HG02642 (cell line): ENCODE results near the gene RTF1.
"Not testable (repeated sequence)": the region's sequence is repeated elsewhere in the genome, so short reads cannot be mapped to it uniquely, and the experiment has no call there.

Experiments used
- ATAC-seq: cut with Tn5 transposase; IDR thresholded peaks from one replicate; pipeline ENCODE4 v1.9.1; 2021; ENCODE audit warnings: mild to moderate bottlenecking; ENCODE audit not compliant: unreplicated experiment, poor library complexity

Gene RTF1

DNA sequence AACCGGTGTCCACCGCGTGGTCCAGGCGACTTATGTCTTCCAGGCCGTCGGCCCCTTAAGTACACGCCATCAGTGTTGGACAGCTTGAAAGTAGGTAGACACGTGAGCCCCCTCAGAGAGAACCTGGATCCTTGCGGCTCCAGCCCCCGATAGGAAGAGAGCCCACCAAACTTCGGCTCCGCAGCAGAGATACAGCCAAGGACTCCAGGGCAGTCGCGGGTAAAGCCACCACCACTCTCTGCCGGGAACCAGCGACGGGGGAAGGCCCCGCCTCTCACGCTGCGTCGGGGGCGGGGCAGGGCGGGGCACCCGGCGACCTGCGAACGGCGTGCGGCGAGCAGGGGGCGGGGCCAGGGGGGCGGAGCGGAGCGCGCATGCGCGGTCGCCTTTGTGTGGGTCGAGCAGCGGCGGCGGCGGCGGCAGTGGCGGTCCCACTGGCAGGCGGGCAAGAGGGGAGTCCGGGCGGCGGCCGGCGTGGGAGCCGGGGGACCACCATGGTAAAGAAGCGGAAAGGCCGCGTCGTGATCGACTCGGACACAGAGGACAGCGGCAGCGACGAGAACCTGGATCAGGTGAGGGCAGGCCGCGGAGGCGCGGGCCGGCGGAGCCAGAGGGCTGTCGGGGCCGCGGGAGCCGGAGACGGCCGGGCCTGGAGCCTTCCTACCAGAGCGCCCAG is at the start of gene RTF1:
Gene RTF1 (plus strand): TSS at position 354 of the 676 bp plus-strand sequence. CDS start 21 bp downstream, at position 375.
- peak; percentile 86 for ATAC-seq

DNA sequence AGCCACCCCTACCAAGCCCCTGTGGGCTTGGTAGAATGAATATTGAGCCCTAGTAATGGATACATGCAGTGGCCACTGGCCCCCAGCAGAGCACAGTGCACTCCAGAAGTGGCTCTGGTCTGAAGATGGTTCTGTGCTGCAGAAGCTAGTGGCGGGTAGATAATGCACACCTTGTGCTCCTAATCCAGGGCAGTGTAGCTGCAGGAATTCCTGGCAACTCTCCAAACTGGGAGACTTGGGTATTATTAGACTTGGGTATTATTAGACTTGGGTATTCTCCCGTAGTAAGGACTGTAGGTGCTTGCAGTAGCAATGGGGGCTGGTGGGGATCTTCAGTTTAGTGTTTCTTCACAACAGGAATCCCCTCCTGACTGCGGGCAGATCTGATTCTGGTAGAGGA is 49.5 kb upstream of the RTF1 start:
- no peak for ATAC-seq

DNA sequence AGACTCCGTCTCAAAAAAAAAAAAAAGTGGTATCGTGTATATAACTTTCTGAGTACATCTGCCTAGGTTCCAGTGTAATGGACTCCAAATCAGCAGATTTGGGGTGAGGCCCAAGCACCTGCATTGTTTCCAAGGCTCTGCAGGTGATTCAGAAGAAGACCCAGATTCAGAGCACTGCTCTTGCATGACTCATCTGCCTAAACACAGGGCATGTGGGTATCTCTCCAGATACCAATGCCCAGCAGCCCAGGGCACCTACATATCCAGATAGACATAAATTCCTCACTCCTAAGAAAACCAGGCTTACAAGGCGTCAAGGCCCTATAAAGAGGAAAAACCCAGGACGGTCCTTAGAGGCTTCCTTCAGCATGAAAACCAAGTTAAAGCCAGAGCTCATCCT is 38.9 kb upstream of the RTF1 start:
- no peak for ATAC-seq

DNA sequence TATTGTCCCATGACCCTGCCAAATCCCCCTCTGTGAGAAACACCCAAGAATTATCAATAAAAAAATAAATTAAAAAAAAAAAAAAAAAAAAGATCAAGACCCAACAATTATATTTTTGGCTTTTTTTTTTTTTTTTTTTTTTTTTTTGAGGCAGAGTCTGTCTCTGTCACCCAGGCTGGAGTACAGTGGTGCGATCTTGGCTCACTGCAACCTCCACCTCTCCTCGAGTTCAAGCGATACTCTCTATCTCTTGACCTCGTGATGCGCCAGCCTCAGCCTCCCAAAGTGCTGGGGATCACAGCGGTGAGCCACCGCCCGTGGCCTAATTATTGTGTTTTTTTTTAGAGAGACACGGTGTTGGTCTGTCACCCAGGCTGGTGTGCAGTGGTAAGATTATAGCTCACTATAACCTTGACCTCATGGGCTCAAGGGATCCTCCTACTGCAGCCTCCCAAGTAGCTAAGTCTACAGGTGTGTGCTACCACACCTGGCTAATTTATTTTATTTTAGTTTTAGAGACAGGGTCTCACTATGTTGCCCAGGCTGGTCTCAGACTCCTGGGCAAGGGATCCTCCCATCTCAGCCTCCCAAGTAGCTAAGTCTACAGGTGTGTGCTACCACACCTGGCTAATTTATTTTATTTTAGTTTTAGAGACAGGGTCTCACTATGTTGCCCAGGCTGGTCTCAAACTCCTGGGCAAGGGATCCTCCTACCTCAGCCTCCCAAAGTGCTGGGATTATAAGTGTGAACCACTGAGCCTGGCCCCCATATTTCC is 32.7 kb upstream of the RTF1 start:
- not testable (repeated sequence) for ATAC-seq

DNA sequence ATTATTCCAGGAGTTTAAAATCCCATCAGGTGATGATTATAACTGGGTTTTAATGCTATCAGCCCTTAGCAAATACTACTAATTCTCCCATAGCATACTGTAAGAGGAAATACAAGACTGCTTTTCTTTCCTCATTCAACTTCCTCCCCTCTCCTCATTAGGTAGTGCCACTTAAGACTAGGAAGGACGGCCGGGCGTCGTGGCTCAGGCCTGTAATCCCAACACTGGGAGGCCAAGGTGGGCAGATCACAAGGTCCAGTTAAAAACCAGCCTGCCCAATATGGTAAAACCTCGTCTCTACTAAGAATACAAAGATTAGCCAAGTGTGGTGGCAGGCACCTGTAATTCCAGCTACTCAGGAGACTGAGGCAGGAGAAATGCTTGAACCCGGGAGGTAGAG is 29.2 kb upstream of the RTF1 start:
- ATAC-seq: no peak

DNA sequence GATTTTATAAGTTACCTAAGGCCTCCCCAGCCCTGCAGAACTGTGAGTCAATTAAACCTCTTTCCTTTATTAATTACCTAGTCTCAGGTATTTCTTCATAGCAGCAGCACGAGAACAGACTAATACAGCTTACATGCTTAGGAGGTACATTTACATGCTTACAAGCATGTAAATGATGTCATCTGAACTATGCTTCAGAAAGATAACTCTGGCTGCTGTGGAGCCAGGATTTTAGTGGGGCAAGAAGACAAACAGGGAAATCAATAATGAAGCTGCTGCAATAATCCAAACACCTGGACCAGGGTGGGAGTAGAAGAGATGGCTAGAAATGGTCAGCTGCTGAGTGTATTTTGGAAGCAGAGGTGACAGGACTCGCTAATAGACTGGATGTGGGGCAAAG is 24.2 kb upstream of the RTF1 start:
- no peak for ATAC-seq

DNA sequence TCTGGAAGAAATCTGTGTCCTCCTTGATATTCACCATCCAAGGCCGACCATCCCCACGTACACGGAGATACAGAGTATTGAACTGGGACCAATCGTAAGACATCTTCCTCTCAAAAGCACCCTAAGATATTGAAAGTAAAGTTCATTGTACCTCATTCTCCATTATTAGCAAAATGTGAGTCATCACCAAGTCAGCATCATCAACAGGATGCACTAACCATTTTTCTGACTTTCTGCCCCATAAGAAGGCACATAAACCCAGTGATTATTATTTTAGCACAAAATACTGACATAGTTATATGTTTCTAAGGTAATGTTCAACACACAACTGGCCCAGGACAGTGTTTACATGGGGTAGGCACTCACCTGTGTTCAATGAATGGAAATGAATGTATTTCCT is 22.0 kb upstream of the RTF1 start:
- no peak for ATAC-seq

DNA sequence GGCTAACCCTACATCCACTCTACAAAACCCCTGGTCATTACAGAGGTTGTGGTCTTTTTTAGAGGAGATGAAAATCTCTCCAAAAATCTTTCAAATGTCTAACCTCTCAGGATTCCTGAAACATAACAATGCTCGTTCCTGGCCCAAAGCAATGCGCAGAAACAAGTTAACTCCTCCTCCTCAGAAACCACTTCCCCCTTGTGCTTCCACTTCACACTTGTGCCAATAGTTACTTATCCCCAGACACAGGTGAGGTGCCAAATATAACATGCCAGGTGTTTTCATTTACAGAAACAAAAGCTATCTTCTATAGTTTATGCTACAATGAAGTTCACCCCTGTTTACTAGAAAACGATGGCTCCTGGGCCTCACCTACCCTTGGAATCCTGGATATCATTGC is 20.8 kb upstream of the RTF1 start:
- no peak for ATAC-seq

DNA sequence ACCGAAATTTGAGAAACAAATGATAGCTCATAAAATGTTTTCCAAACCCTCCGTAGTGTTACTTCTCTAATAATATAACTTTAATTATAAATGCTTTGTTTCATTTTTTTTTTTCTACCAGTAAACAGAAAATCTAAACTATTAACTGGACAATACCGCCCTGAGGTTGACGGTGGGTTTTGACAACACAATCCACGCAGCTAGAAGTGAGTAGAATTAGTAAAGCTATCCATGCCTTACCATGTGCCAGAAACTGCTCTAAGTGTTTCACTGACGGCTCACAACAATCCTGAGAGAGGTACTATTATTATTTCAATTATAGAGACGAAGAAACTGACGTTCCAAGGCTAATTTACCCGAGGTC is 15.0 kb upstream of the RTF1 start:
- ATAC-seq: no peak

DNA sequence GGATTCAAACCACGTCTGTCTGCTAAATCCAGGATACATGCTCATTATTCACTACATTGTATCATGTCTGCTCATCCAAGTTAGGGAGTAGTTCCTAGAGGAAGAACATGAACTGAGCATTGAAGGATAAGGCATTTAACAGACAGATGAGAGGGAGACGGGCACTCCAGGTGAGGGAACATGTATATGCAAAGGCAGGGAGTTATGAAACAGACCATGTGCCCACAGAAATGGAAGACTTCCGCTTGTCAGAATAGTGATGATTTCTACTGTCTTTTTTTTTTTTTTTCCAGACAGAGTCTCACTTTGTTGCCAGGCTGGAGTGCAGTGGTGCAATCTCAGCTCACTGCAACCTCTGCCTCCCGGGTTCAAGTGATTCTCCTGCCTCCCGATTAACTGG is 9.6 kb upstream of the RTF1 start:
- no peak for ATAC-seq

DNA sequence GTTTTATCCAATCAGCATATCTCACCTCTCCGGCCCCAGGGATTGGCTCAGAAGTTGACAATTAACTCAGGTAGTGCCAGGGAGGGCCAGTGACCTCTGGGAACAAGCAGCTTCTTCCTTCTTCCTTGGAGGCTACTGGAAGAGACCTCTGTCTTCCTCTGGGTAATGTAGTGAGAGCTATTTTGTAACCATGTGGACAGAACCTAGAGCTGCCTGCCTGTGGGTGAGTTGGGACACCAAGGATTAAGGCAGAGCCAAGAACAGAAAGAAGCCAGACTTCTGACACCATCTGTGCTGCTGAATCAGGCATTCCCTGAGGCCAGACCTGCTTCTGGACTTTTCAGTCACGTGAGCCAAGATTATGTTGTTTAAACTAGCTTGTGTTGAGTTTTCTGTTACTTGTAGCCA is 8.7 kb upstream of the RTF1 start:
- no peak for ATAC-seq

DNA sequence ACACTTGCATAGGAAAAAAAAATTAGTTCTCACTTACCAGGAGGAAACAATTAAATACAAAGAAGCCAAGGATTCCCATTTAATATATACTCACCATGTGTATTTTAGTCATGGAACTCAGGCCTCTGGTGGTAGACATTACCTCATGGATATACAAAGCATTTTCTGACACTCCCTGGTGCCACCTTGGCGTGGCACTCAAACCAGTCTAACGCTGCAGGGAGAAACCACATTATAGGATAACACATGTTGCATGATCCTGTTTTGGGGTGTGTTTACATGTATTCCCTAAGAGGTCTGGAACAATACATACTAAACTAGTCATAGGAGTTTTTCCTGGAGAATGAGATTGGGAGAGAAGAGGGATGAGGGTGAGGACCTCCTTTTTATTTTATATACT is 5.9 kb upstream of the RTF1 start:
- no peak for ATAC-seq

DNA sequence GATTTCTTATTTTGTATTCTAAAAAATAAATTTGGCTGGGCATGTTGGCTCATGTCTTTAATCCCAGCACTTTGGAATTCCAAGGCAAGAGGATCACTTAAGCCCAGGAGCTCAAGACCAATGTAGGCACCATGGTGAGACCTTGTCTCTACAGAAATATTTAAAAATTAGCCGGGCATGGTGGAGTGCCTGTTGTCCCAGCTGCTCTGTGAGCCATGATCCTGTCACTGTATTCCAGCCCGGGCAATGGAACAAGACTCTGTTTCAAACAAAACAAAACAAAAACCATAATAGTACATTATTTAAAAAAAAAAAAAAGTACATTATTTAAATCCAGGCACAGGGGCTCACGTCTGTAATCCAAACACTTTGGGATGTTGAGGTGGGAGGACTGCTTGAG is 5.5 kb upstream of the RTF1 start:
- no peak for ATAC-seq

DNA sequence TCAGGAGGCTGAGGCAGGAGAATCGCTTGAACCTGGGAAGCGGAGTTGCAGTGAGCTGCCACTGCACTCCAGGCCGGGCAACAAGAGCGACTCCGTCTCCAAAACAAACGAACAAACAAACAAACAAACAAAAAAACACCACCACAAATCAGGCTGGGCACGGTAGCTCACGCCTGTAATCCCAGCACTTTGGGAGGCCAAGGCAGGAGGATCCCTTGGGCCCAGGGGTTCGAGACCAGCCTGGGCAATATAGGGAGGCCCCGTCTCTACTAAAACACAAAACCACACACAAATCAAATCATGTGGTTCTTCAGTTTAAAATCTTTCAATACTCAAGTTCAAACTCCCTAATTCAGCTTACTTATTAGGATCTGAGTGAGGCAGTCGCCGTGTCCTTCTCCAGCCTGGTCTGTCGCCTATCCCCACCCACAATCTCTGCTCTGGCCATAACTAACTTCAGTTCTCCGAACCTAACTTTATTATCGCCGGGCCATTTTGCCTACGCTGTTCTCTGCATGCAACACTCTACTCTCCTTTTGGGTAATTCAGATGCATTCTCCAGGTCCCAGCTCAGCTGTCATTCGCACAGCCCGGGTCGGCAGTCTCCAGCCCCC is 660 bp upstream of the RTF1 start:
- ATAC-seq: no peak

DNA sequence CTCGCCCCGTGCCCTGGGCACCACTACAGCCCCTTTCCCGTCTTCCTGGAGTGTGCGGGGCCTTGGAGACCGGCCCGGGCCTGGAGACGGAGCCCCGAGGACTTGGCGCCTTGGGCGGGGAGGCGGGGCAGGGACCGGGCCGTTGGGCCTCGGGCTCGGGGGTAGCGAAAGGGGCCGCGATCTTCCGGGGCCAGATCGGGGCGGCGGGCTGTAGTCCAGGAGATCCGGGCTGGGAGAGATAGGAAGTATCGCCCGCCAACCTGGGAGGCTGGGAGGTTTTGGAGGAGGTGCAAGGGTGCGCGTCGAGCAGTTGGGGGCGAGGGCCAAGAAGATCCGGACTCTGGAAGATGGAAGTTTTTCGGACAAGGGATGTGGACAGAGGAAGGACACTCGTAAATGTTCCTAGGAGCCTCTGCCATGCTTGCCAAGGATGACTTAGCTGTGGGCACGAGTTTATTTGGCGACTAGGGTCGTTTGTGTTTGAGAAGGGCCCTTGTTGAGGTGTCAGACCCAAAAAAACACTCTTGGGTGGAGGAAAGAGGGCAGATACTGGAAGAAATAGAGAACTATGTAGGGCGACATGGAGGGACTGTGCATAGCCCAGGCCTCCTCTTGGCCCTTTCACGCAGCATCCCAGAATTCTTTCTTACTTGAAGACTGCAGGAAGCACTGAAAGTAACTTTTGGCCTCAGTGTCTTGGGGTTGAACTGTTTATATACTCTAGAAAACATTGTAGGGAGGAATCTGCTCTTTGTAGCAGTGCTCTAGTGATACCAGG is 712 bp downstream of the RTF1 start:
- peak; percentile 52 for ATAC-seq

DNA sequence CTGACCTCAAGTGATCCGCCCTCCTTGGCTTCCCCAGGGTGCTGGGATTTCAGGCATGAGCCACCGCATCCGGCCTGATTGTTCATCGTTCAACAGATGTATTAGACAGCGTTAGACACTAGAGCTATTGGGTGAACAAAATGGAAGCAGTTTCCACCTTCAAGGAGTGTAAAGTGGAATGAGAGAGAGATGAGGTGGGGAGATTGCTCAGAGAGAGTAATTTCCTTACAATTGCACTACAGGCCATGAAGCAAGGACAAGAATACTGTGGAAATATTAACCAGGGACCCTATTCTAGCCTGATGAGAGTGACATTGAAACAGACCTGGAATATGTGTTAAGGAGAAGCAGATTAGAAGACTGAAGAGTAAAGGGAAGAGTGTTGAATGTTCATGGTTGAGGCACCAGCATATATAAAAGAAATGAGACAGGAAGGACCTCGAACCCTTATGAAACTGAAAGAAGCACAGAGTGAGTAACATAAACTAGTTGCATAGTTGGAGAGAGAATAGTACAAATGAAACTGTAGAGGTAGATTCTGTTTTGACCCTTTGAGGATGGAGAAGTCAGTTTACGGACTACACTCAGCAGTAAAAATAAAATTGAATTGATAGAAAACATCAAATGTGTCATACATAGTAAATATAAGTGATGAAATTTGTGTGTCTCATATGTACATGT is 7.2 kb downstream of the RTF1 start:
- peak; percentile 64 for ATAC-seq

DNA sequence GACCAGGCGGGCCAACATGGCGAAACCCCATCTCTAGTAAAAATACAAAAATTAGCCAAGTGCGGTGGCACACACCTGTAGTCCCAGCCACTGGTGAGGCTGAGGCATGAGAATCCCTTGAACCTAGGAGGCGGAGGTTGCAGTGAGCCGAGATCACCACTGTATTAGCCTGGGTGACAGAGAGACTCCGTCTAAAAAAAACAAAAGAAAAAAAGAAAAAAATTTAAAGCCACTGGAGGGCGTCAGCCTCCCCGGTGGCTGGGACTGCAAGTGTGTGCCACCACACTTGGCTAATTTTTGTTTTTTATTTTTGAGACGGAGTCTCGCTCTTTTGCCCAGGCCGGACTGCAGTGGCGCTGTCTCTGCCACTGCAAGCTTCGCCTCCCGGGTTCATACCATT is 7.9 kb downstream of the RTF1 start:
- ATAC-seq: no peak

DNA sequence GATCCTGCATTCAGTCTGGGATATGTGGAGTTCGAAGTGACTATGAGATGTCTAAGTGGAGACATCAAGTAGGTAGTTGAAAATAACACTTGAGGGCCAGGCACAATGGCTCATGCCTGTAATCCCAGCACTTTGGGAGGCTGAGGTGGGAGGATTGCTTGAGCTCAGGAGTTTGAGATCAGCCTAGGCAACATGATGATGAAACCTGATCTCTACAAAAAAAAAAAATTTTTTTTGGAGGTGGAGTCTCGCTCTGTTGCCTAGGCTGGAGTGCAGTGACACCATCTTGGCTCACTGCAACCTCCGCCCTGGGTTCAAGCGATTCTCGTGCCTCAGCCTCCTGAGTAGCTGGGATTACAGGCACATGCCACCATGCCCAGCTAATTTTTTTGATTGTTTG is 9.0 kb downstream of the RTF1 start:
- not testable (repeated sequence) for ATAC-seq

DNA sequence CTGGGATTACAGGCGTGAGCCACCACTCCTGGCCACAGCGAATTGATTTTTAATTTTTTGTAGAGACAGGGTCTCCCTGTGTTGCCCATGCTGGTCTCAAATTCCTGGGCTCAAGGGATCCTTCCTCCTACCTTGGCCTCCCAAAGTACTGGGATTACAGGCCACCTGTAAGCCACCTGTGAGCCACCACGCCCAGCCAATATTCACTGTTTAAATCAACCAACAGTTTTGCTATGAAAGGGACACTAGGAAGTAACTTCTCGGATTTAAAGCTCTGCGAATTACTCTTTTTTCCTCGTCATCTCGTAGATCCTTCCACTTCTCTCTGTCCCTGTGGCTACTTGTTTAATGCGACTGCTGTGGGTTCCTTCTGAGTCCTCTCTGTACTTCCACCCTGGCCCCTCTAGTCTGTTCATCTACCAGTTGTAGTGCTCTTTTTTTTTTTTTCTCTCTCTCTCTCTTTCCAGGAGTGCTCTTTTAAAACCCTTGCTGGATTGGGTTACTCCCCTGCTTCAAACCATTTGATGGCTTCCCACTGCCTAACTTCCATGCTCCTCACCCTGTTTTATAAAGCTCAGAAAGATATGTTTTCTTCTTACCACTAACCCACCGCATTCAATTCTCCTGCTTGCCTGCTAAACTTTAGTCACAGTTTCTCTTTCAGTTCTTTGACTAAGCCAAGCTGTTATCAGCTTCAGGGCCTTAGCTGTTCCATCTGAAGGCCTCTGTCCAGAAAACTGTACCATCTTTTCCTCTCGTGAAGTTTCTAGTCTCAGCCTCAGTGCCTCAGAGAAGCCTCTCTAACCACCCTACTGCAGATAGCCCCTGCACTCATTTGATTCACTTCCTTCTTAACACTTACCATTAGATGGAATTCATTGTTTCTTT is 12.4 kb downstream of the RTF1 start:
- ATAC-seq: peak; percentile 71
